NCI-H146 treated with DMSO at 0.1 percent for 48 hours (cell line): ENCODE data around the gene LCP2.

Source experiments
- DNase-seq: peaks from one replicate; lab custom pipeline; 2025; ENCODE audit not compliant: unreplicated experiment; lab: John Stamatoyannopoulos, UW

Gene LCP2

DNA sequence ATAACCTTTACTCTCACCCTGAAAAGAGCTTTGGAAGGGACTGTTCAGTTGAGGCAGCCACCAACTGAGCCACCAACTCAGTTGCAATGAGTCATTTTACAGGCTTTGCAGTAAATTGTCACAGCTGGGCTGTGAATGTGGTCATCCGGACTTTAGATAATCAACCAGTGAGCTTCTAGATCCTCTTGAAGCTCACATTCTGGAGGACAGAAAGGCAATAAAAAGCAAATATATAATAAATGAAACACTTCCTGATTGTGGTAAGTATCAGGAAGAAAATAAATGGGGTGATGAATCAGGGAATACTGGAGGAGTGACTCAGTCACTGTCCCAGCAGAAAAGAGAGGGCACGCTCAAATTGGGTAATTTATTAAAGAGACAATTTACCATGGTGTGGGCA is 78.0 kb downstream of the LCP2 start:
- no peak for DNase-seq

DNA sequence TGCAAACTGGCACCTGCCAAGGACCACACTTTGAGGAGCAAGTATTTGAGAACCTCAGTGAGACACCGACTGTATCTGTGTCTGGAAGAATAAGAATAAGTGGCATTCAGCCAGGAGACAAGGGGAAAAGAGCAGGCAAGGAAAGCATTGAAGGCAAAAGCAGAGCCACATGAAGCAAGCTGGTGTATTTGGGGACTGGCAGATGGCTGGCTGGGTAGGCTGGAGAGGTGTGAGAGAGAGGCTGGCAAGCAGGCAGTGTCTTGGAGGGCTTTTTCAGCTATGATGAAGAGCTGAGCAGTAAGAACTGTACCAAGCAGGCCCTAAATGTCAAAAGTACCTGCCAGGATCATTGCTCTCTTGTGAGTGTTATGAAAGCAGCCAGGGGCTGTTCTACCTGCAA is 78.9 kb downstream of the LCP2 start:
- no peak for DNase-seq

DNA sequence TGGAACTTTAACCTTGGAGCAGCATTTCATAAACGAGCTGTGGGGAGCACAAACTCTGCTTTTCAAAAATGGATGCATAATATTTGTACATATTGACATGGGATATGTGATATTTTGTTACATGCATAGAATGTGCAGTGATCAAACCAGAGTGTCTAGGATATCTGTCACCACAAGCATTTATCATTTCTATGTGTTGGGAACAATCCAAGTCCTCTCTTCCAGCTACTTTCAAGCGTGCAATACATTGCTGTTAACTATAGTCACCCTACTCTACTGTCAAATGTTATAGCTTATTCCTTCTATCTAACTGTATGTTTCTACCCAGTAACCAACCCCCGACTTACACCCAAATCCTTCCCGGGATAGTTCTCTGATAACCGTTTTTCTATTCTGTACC is 79.7 kb downstream of the LCP2 start:
- no peak for DNase-seq

DNA sequence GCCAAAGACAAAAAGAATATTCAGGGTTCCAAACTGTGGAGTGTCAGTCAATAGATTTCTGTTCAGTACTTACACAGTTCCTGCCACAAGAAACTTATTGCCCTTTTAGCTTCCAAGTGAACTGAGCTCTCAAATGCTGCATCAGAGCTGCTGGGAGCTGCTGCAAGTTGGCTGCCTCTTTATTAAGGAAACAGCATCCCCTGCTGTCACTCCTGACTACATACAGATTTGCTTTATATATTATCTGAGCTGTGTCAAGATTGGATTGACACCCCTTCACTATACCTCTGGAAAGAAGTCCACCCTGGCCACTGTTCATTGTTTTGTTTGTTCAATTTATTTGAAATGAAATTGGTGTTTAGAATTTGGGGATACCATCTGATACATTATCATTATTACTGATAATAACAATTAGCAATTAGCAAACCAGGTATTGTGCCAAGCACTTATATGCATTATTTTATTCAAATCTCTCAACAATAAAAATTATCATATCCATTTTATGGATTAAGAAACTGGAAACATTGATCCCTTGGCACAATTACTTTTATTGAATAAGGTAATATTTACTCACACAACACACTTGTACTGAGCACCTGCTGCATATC is 81.2 kb downstream of the LCP2 start:
- no peak for DNase-seq

DNA sequence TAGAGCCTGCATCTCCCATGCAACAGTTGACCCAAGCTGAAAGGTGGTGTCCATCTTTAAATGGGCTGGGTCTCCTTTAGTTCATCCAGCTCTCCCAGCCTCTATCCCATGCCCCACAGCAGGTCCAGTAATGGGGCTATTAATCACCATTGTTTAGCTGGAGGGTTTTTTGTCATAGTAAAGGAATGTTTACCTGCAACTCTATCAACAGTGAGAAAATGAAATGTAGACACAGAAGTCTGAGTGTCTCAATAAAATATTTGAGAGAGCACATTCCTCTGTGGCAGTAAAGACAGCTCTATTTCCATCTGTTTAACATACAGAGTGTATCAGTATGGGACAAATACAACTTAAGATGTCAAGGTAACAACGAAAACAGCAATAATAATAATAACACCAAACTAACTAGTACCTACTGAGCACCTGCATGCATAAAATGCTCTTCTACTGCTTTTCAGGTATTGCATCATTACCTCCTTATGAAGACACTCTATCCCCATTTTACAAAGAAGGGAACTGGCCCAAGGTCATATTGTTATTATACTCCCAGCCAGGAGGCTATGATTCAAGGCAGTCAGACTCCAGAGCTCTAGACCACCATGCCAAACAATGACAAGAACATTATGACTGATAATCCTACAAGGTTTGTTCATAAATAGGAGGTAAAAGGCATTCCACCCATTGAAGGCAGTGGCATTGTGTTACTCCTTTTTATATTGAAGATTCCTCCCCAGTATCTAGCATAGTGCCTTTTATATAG is 85.8 kb downstream of the LCP2 start:
- DNase-seq = no peak

DNA sequence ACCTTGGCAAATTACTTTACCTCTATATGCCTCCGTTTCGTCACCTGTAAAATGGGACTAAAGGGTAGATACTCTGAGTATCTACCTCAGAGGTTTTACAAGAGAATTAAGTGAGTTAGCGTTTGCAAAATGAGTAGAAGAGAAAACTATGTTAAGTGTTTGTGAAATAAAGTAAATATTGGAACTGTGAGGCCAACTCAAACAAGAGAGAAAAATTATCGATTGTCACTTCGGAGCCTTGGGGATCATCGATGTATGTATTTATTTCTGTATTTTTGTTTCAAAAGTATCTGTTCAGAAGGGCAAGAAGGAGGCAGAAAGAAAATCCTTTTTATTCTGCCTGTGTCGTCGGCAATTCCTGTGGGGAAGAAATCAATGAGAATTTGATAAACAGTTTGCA is 90.6 kb downstream of the LCP2 start:
- DNase-seq = no peak

DNA sequence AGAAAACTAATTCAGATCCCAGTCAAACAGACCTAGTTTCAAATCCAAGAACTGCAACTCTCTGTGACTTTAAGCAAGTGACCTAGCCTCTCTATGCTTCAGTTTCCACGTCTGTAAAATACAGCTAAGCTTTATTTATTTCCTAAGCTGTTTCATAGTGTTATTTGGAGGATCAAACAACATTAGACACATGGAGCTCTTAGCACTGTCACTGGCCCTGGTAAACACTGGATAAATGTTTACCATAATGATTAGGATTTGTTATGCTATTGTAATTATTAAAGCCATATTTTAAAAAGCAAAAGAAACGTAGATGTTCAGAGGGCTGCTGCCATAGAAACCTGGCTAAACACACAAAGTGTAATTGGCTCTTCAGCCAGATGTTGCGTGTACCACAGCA is 91.4 kb downstream of the LCP2 start:
- no peak for DNase-seq

DNA sequence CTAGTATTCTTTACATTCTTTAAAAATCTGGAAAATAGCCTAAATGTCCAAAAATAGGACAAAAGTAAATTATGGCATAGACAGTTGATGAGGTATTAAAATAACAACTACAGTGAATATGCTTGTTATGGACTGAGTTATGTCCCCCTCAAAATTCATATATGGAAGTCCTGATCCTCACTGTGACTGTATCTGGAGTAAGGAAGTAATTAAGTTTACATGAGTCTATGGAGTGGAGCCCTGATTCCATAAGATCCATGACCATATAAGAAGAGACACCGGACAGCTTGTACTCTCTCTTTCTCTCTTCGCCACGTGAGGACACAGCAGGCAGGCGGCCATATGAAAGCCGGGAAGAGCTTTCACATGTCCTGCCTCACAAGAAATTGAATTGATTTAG is 93.4 kb downstream of the LCP2 start:
- DNase-seq = no peak

DNA sequence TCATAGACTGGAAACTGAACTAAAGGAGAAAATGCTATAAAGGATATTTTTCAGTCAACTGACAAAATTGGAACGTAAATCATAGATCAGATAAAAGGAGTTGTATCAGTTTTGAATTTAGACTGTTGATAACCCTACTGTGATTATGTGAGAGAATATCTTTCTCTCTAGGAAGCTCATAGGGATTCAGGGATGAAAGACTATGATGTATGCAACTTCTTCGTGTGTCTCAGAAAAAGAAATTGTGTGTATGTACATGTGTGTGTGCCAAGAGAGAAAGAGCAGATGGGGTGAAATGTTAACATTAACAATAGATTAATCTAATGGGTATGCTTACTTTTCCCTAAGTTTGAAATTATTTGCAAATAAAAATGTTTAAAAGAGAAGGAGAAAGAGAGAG is 95.5 kb downstream of the LCP2 start:
- DNase-seq = no peak

DNA sequence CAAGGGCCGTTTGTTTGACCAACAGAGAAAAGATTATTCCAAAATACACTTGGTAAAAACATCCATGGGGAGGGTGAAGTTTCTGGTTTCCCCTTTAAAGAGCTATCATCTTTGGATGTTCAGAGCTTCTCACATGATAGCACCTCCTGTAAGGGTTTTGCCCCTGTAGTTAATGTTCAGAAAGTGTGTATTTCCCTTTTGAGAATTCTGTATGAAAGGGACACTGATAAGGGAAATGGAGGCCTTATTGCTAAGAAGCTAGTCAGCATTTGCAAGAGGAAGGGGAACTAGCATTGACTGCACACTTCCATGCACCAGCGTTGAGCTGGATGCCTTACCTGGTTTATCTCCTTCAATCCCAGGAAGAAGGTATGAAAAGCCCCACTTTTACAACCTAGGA is 96.3 kb downstream of the LCP2 start:
- DNase-seq = no peak

DNA sequence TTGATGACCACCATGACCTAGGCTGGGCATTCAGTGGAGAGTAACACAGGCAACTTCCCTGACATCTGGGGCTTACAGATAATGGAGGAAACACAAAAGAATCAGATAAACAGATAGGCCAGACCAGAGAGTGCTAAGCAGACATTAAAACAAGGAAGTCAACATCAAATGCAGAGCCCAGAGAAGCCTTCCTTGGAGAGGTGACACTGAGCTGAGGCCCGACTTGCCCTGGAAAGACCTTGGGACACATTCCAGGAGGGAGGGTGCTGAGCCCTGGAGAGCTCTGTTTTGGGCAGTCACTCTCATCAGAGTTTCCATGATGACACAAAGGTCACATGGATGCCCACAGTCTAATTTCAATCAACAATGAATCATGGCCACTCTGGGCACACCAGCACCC is 96.7 kb downstream of the LCP2 start:
- DNase-seq = no peak
